B cell (primary cell): ENCODE data around the gene ATAD2B. TPM values are rescaled to one million over a fixed set of nuclear protein-coding genes. Genes with fewer than 3 reads are reported as not detected.

Experiments used
- ATAC-seq: fragments of 200-7000 bp; cut with Tn5 transposase; one replicate; pipeline ENCODE4 v1.10.0; 2021; ENCODE audit warnings: low read depth, mild to moderate bottlenecking, moderate number of reproducible peaks, moderate library complexity
- CTCF ChIA-PET: fragments of 350-600 bp; sonication (Branson Sonifier 250); formaldehyde crosslinking; loops from one replicate; lab custom pipeline; 2021; ENCODE audit warnings: antibody characterized with exemption, inconsistent platforms; lab: Charles Lee
- POLR2A ChIA-PET: fragments of 350-600 bp; sonication (Branson Sonifier 250); formaldehyde crosslinking; loops from one replicate; lab custom pipeline; 2021; ENCODE audit warnings: antibody characterized with exemption; lab: Charles Lee
- DNase-seq: peaks from one replicate; pipeline ENCODE4 v3.0.0; 2013
- H2AFZ ChIP-seq: 2 replicates; pipeline ENCODE4 v1.6.1; 2012; ENCODE audit warnings: mild to moderate bottlenecking, low read depth, low read length; ENCODE audit not compliant: insufficient read depth, poor library complexity, severe bottlenecking
- H3K27ac ChIP-seq, 2 donors: 1 replicate in 1 of 2; 2 replicates in 1 of 2; pipeline ENCODE4 v1.5.1; 2012 to 2013; ENCODE audit warnings: low read length in 2 of 2, mild to moderate bottlenecking in 2 of 2, moderate library complexity in 1 of 2
- H3K27me3 ChIP-seq, 4 experiments: fragments of 200-600 bp in 1 of 4; sonication (generic) in 1 of 4; replicated peaks in 1 of 4; 1 replicate in 2 of 4; 2 replicates in 2 of 4; pipeline versions ENCODE4 v1.6.1 to v1.7.0; 2013 to 2016; ENCODE audit warnings: low read length in 3 of 4, mild to moderate bottlenecking in 2 of 4, mixed read lengths in 1 of 4, moderate library complexity in 1 of 4; ENCODE audit not compliant: insufficient read depth in 4 of 4, control insufficient read depth in 3 of 4; ENCODE audit errors: control extremely low read depth in 1 of 4
- H3K36me3 ChIP-seq, 2 experiments: replicated peaks in 1 of 2; 1 replicate in 1 of 2; 2 replicates in 1 of 2; pipeline versions ENCODE4 v1.6.1 to v1.7.1; 2013; ENCODE audit warnings: low read length in 1 of 2; ENCODE audit not compliant: insufficient read depth in 2 of 2, control insufficient read depth in 1 of 2; ENCODE audit errors: control extremely low read depth in 1 of 2, extremely low read depth in 1 of 2
- H3K4me1 ChIP-seq, 2 donors: fragments of 200-600 bp in 1 of 2; sonication (generic) in 1 of 2; 1 replicate in 1 of 2; 2 replicates in 1 of 2; pipeline versions ENCODE4 v1.5.1 to v1.6.1; 2013 to 2017; ENCODE audit warnings: low read length in 2 of 2; ENCODE audit not compliant: control insufficient read depth in 2 of 2, insufficient read depth in 2 of 2
- H3K4me2 ChIP-seq: replicated peaks from 2 replicates; pipeline ENCODE3; 2012; ENCODE audit warnings: mild to moderate bottlenecking, low read depth, low read length; ENCODE audit not compliant: poor library complexity, severe bottlenecking
- H3K4me3 ChIP-seq, 5 experiments: fragments of 200-600 bp in 1 of 5; sonication (generic) in 1 of 5; 1 replicate in 3 of 5; 2 replicates in 2 of 5; pipeline versions ENCODE4 v1.5.1 to v1.7.0; 2011 to 2016; ENCODE audit warnings: low read length in 4 of 5, mild to moderate bottlenecking in 4 of 5, low read depth in 2 of 5, control low read depth in 1 of 5, moderate library complexity in 1 of 5; ENCODE audit not compliant: insufficient read depth in 1 of 5; ENCODE audit errors: control extremely low read depth in 1 of 5, extremely low read depth in 1 of 5
- H3K79me2 ChIP-seq: fragments of 200-600 bp; sonication (generic); one replicate; pipeline ENCODE4 v1.6.0; 2016; ENCODE audit warnings: low read length; ENCODE audit not compliant: control insufficient read depth, insufficient read depth
- H3K9ac ChIP-seq: fragments of 200-600 bp; sonication (generic); 2 replicates; pipeline ENCODE4 v1.6.1; 2017; ENCODE audit warnings: mild to moderate bottlenecking, low read length, moderate library complexity
- H3K9me3 ChIP-seq, 3 donors: one replicate each; pipeline versions ENCODE4 v1.6.1 to v1.7.1; 2013; ENCODE audit warnings: low read length in 2 of 3; ENCODE audit not compliant: control insufficient read depth in 2 of 3, insufficient read depth in 1 of 3; ENCODE audit errors: control extremely low read depth in 1 of 3
- H4K20me1 ChIP-seq: 2 replicates; pipeline ENCODE4 v1.6.0; 2012; ENCODE audit warnings: mild to moderate bottlenecking, low read length; ENCODE audit not compliant: insufficient read depth, control insufficient read depth, poor library complexity, severe bottlenecking
- H3K27ac Mint-ChIP-seq: one replicate; pipeline ENCODE4 v1.8.0; 2021; ENCODE audit warnings: mixed read lengths
- H3K27me3 Mint-ChIP-seq: one replicate; pipeline ENCODE4 v1.8.0; 2021; ENCODE audit warnings: mixed read lengths
- H3K4me1 Mint-ChIP-seq: one replicate; pipeline ENCODE4 v1.8.0; 2021; ENCODE audit warnings: mixed read lengths
- H3K4me3 Mint-ChIP-seq: one replicate; pipeline ENCODE4 v1.8.0; 2021; ENCODE audit warnings: mixed read lengths
- H3K9me3 Mint-ChIP-seq: one replicate; pipeline ENCODE4 v1.8.0; 2022; ENCODE audit warnings: mixed read lengths; ENCODE audit not compliant: insufficient read depth
- CTCF ChIP-seq: fragments of 200-600 bp; IDR thresholded peaks from one replicate; pipeline ENCODE4 v1.8.0; 2022; ENCODE audit warnings: antibody characterized with exemption, mild to moderate bottlenecking
- EZH2 ChIP-seq: IDR thresholded peaks from 2 replicates; pipeline ENCODE4 v1.6.1; 2012; ENCODE audit warnings: borderline replicate concordance, low read depth, mild to moderate bottlenecking, moderate library complexity, low read length; ENCODE audit not compliant: insufficient read depth, poor library complexity, severe bottlenecking
- WGBS: methylation state at CpG from one replicate; pipeline ENCODE4 v1.1.5; 2013; ENCODE audit warnings: missing lambda C conversion rate; ENCODE audit not compliant: insufficient coverage; 5-methylcytosine and 5-hydroxymethylcytosine counted together
- intact Hi-C: fragments of 100-400 bp; cut with micrococcal nuclease; formaldehyde crosslinking; loops from one replicate; pipeline ENCODE4 v1.10.0; 2022
- polyA plus RNA-seq: library from polyadenylated mRNA; depleted of rRNA; stranded (reverse); fragments of >200 nt; gene quantifications from 2 replicates; pipeline ENCODE4 v1.2.3, GENCODE V29; 2012
- total RNA-seq, 2 donors: library from RNA; stranded (reverse); fragments of 120-200 nt in 1 of 2; gene quantifications; 1 replicate in 1 of 2; 2 replicates in 1 of 2; pipeline versions ENCODE4 v1.2.3 to v1.2.4, GENCODE V29; 2013 to 2022

Gene ATAD2B
- total and polyA plus RNA-seq, 2 donors (not counting 1 experiment from before 2014, with no cell fraction given): 5.1 to 90.8 TPM

- Histone ChIP-seq H3K9me3 (peaks cover 0 to 10% (median 2%) of the 10 kb centered on the region in 3 donors), H3K4me1 (no peaks in the 10 kb centered on the region), H3K4me3 (no peak overlapping the region), H4K20me1 (peaks cover 7% of the 10 kb centered on the region), H3K27me3 (no peaks in the 10 kb centered on the region), H3K9ac (no peak overlapping the region), H2AFZ (no peak overlapping the region), H3K4me2 (no peak overlapping the region), H3K79me2 (peaks cover 6% of the 10 kb centered on the region), H3K36me3 (peaks cover 6 to 9% of the 10 kb centered on the region in 2 experiments), H3K27ac (no peak overlapping the region)
- ATAC-seq (no peak), DNase-seq (no peak)
- no peaks in the 10 kb centered on the region for H3K9me3 Mint-ChIP-seq
- H3K4me1 Mint-ChIP-seq: no peaks in the 10 kb centered on the region
- CTCF ChIA-PET: interaction anchor here (0.7 kb wide), 1 partner anchor 14 kb away, joined by 3 read pairs; no protein-coding TSS in a partner anchor
- H3K27me3 Mint-ChIP-seq: no peaks in the 10 kb centered on the region
- intact Hi-C loops: no loop called here
- POLR2A ChIA-PET: no interaction called here
- no CpG with 5 or more reads among the region's 1 CpG for WGBS
- H3K27ac Mint-ChIP-seq: no peak overlapping the region
- TF ChIP-seq CTCF (no peak), EZH2 (no peak)
- no peak overlapping the region for H3K4me3 Mint-ChIP-seq
These were observed 88.3 kb downstream of the ATAD2B start for GRCh38 chr2:23838581-23838980.

GRCh38 chr2:23837871-23838270 lies 89.1 kb downstream of the ATAD2B start:
- ChIA-PET POLR2A (no interaction called here), CTCF (interaction anchor here (3.2 kb wide), 1 partner anchor 14 kb away, joined by 15 read pairs; no protein-coding TSS in a partner anchor)
- Histone ChIP-seq H3K9ac (no peak overlapping the region), H3K9me3 (peaks cover 0 to 10% (median 2%) of the 10 kb centered on the region in 3 donors), H3K27me3 (no peaks in the 10 kb centered on the region), H3K27ac (no peak overlapping the region), H3K36me3 (peaks cover 6 to 9% of the 10 kb centered on the region in 2 experiments), H3K79me2 (peaks cover 6% of the 10 kb centered on the region), H3K4me3 (no peak overlapping the region), H3K4me2 (no peak overlapping the region), H4K20me1 (peaks cover 7% of the 10 kb centered on the region), H2AFZ (no peak overlapping the region), H3K4me1 (no peaks in the 10 kb centered on the region)
- ATAC-seq (no peak), DNase-seq (no peak)
- no peak for TF ChIP-seq CTCF
- TF ChIP-seq EZH2: no peak
- Mint-ChIP-seq H3K9me3 (no peaks in the 10 kb centered on the region), H3K4me3 (no peak overlapping the region), H3K27me3 (no peaks in the 10 kb centered on the region), H3K4me1 (no peaks in the 10 kb centered on the region), H3K27ac (no peak overlapping the region)
- no CpG with 5 or more reads among the region's 1 CpG for WGBS
- intact Hi-C loops: no loop called here
